Stimulated activated CD8-positive, alpha-beta memory T cell treated with anti-CD3 and anti-CD28 coated beads, Interleukin-7, amount 100 ng/mL, for 48 hours (primary cell): Measurements from ENCODE around the gene CCZ1.
"Not testable (repeated sequence)": the region's sequence is repeated elsewhere in the genome, so short reads cannot be mapped to it uniquely, and the experiment has no call there.

Experiments used
- DNase-seq, 2 donors: peaks; one replicate each; pipeline ENCODE4 v3.0.0-alpha.2; 2020; ENCODE audit warnings: low read depth in 1 of 2; ENCODE audit errors: extremely low read depth in 1 of 2

Gene CCZ1

GRCh38 chr7:5904726-5905125 is 6.2 kb downstream of the CCZ1 start:
- DNase-seq, result not testable (repeated sequence)

GRCh38 chr7:5908835-5909234 is 10.3 kb downstream of the CCZ1 start:
- DNase-seq, result not testable (repeated sequence)

GRCh38 chr7:5916529-5916928 is 18.0 kb downstream of the CCZ1 start:
- not testable (repeated sequence) for DNase-seq

- not testable (repeated sequence) for DNase-seq
Measured at GRCh38 chr7:5924180-5924579, 25.6 kb downstream of the CCZ1 start.

GRCh38 chr7:5924630-5925029 is 26.1 kb downstream of the CCZ1 start:
- not testable (repeated sequence) for DNase-seq

- DNase-seq, result not testable (repeated sequence)
Measured at GRCh38 chr7:5926263-5926870, 27.8 kb downstream of the CCZ1 start.

GRCh38 chr7:5930290-5930689 is 31.8 kb downstream of the CCZ1 start:
- DNase-seq, result not testable (repeated sequence)

GRCh38 chr7:5931250-5931649 is 32.7 kb downstream of the CCZ1 start:
- DNase-seq, result not testable (repeated sequence)

GRCh38 chr7:5931905-5932644 is 33.5 kb downstream of the CCZ1 start:
- not testable (repeated sequence) for DNase-seq

GRCh38 chr7:5934945-5935450 is 36.5 kb downstream of the CCZ1 start:
- not testable (repeated sequence) for DNase-seq

GRCh38 chr7:5963205-5963604 is 64.7 kb downstream of the CCZ1 start:
- DNase-seq, result not testable (repeated sequence)

GRCh38 chr7:5963810-5964209 is 65.3 kb downstream of the CCZ1 start:
- DNase-seq, result not testable (repeated sequence)

GRCh38 chr7:5970347-5970911 is 71.9 kb downstream of the CCZ1 start, which contains the start of gene RSPH10B:
Gene RSPH10B (minus strand): TSS chr7:5970689. CDS start chr7:5967116, 3,573 bp downstream.
- DNase-seq, result not testable (repeated sequence)

- not testable (repeated sequence) for DNase-seq
Measured at GRCh38 chr7:5973580-5973979, 75.0 kb downstream of the CCZ1 start.
